Astrocyte (in vitro differentiated cells and primary cell): ENCODE results near the gene ASCL1.

Experiments used
- CTCF ChIP-seq: IDR thresholded peaks from 2 replicates; pipeline ENCODE4 v1.5.1; 2011; ENCODE audit warnings: low read depth, mild to moderate bottlenecking, inconsistent platforms, low read length, moderate library complexity; ENCODE audit not compliant: insufficient read depth
- EZH2 ChIP-seq: IDR thresholded peaks from 2 replicates; pipeline ENCODE4 v1.6.1; 2012; ENCODE audit warnings: mild to moderate bottlenecking, low read length, inconsistent platforms; ENCODE audit not compliant: insufficient read depth

- TF ChIP-seq CTCF: no peak
- TF ChIP-seq EZH2: no peak
These were observed 4.0 kb downstream of the ASCL1 start for GRCh38 chr12:102961466-102961855.
